Progenitor cell of endocrine pancreas (in vitro differentiated cells): ENCODE data around the gene SORT1. TPM values are rescaled to one million over a fixed set of nuclear protein-coding genes. Genes with fewer than 3 reads are reported as not detected.
A peak's percentile ranks its signal among the peaks of the same experiment; 100 is the strongest.

Experiments used
- DNase-seq: peaks from one replicate; pipeline ENCODE4 v3.0.0; 2021; ENCODE audit warnings: low spot score; ENCODE audit not compliant: unreplicated experiment
- H3K27ac Mint-ChIP-seq: 2 replicates; pipeline ENCODE4 v1.8.0; 2021; ENCODE audit warnings: mild to moderate bottlenecking, moderate library complexity, mixed read lengths
- H3K27me3 Mint-ChIP-seq: 2 replicates; pipeline ENCODE4 v1.8.0; 2021; ENCODE audit warnings: mixed read lengths
- H3K36me3 Mint-ChIP-seq: 2 replicates; pipeline ENCODE4 v1.8.0; 2022; ENCODE audit warnings: mixed read lengths; ENCODE audit not compliant: insufficient read depth
- H3K4me1 Mint-ChIP-seq: 2 replicates; pipeline ENCODE4 v1.8.0; 2021; ENCODE audit warnings: low read depth, mixed read lengths
- H3K4me3 Mint-ChIP-seq: 2 replicates; pipeline ENCODE4 v1.8.0; 2021; ENCODE audit warnings: low read depth, mild to moderate bottlenecking, moderate library complexity, mixed read lengths
- H3K9me3 Mint-ChIP-seq: 2 replicates; pipeline ENCODE4 v1.8.0; 2021; ENCODE audit warnings: low read depth, mixed read lengths
- total RNA-seq: library from RNA; stranded (reverse); gene quantifications from 2 replicates; pipeline ENCODE4 v1.2.1, GENCODE V29; 2021
- TF ChIP-seq, protein P1 (sequence below): fragments of 200-600 bp; sonication (generic); IDR thresholded peaks from one replicate; pipeline ENCODE4 v1.5.0; 2021; ENCODE audit warnings: antibody characterized with exemption, mild to moderate bottlenecking; ENCODE audit not compliant: unreplicated experiment

SORT1 gene
- total RNA-seq, 1 donor from 2014 or later, result 110 TPM

DNA sequence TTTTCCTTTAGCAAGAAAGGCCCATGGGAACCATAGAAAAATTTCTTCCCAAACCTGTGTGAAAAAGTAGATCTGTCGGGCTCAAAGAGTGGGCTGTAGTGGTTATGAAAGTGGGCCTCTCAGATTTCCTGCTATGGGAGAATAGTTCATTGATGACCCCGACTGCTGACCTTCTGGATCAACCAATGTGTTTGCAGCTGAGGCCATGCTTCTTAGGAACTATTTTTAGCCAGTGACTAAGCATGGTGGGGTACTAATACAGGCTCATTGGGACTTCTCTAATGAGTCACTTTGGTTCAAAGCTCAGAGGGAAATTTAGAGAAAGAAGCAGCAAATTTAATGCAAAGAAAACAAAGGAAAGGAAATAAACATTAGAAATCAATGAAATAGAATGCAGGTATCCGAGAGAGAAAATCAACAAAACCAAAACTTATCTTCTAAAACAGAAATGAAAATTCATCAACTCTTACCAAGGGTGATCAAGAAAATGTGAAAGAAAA lies 41.1 kb upstream of the SORT1 start:
- Mint-ChIP-seq H3K4me1 (no peaks in the 10 kb centered on the region), H3K36me3 (no peaks in the 10 kb centered on the region), H3K27ac (no peak overlapping the region), H3K4me3 (no peak overlapping the region), H3K27me3 (peaks cover 6% of the 10 kb centered on the region), H3K9me3 (peaks cover 7% of the 10 kb centered on the region)
- TF ChIP-seq, protein P1, sequence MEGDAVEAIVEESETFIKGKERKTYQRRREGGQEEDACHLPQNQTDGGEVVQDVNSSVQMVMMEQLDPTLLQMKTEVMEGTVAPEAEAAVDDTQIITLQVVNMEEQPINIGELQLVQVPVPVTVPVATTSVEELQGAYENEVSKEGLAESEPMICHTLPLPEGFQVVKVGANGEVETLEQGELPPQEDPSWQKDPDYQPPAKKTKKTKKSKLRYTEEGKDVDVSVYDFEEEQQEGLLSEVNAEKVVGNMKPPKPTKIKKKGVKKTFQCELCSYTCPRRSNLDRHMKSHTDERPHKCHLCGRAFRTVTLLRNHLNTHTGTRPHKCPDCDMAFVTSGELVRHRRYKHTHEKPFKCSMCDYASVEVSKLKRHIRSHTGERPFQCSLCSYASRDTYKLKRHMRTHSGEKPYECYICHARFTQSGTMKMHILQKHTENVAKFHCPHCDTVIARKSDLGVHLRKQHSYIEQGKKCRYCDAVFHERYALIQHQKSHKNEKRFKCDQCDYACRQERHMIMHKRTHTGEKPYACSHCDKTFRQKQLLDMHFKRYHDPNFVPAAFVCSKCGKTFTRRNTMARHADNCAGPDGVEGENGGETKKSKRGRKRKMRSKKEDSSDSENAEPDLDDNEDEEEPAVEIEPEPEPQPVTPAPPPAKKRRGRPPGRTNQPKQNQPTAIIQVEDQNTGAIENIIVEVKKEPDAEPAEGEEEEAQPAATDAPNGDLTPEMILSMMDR, result no peak
- DNase-seq, result no peak

DNA sequence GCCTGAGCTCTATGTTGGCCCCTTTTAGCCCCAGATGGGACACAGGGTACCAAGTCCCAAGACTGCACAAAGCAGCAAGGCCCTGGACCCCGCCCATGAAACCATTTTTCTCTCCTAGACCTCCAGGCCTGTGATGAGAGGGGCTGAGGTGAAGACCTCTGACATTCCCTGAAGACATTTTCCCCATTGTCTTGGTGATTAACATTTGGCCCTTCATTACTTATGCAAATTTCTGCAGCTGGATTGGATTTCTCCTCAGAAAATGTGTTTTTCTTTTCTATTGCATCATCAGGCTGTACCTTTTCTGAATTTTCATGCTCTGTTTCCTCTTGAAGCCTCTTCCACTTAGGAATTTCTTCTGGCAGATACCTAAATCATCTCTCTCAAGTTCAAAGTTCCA lies 36.8 kb upstream of the SORT1 start:
- TF ChIP-seq, protein P1, result no peak
- no peak overlapping the region for H3K4me3 Mint-ChIP-seq
- H3K4me1 Mint-ChIP-seq, result no peaks in the 10 kb centered on the region
- DNase-seq, result no peak
- H3K36me3 Mint-ChIP-seq, result no peaks in the 10 kb centered on the region
- H3K27me3 Mint-ChIP-seq, result peaks cover 8% of the 10 kb centered on the region
- peaks cover 11% of the 10 kb centered on the region for H3K9me3 Mint-ChIP-seq
- H3K27ac Mint-ChIP-seq, result no peak overlapping the region

DNA sequence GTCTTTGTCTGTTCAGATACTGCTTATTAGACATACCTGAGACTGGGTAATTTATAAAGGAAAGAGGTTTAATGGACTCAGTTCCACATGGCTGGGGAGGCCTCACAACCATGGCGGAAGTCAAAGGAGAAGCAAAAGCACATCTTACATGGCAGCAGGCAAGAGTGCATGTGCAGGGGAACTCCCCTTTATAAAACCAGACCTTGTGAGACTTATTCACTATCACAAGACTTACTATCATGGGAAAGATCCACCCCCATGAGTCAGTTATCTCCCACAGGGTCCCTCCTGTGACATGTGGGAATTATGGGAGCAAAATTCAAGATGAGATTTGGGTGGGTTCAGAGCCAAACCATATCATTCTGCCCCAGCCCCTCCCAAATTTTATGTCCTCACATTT lies 35.6 kb upstream of the SORT1 start:
- no peak overlapping the region for H3K4me3 Mint-ChIP-seq
- no peak for DNase-seq
- peaks cover 11% of the 10 kb centered on the region for H3K9me3 Mint-ChIP-seq
- H3K36me3 Mint-ChIP-seq, result no peaks in the 10 kb centered on the region
- peaks cover 5% of the 10 kb centered on the region for H3K4me1 Mint-ChIP-seq
- peaks cover 8% of the 10 kb centered on the region for H3K27me3 Mint-ChIP-seq
- H3K27ac Mint-ChIP-seq, result no peak overlapping the region
- TF ChIP-seq, protein P1, result no peak

DNA sequence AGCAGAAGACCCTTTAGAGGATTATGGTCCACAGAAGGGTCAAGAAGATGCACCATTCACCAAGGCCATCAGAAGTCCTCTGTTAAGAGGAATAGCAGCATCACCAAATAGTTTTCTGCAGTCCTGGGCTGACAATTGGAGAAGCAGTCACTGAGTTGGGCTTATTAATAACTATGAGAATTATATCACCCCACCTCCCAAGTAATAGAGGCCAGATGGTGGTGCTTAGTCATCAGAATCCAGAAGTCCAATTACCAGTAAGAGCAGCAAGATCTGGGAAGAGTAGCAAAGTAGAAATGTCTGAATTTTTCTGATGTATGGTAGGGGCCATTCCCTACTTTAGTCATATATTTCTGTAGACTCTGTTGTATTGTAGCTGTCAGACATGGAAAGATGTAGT lies 34.6 kb upstream of the SORT1 start:
- H3K27ac Mint-ChIP-seq, result no peak overlapping the region
- H3K27me3 Mint-ChIP-seq, result peaks cover 8% of the 10 kb centered on the region
- no peak for DNase-seq
- peaks cover 6% of the 10 kb centered on the region for H3K4me1 Mint-ChIP-seq
- H3K9me3 Mint-ChIP-seq, result peaks cover 11% of the 10 kb centered on the region
- no peak overlapping the region for H3K4me3 Mint-ChIP-seq
- TF ChIP-seq, protein P1, result no peak
- no peaks in the 10 kb centered on the region for H3K36me3 Mint-ChIP-seq

DNA sequence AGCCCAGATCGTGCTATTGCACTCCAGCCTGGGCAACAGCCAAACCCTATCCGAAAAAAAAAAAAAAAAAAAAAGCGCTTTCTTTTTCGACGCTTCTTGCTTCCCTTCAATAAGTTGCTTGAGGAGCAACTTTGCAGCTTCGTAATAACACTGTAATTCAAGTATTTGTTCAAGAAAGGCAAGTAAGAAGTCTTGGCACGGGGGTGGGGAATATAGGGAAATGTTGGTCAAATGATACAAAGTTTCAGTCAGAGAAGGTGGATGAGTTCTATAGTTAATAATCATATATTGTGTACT lies 29.4 kb upstream of the SORT1 start:
- Mint-ChIP-seq H3K27ac (peak overlapping the region; percentile 47), H3K4me1 (peaks cover 22% of the 10 kb centered on the region), H3K9me3 (no peaks in the 10 kb centered on the region), H3K4me3 (peak overlapping the region; percentile 92), H3K27me3 (no peaks in the 10 kb centered on the region), H3K36me3 (peaks cover 1% of the 10 kb centered on the region)
- TF ChIP-seq, protein P1, result no peak
- no peak for DNase-seq
